Stimulated activated naive CD8-positive, alpha-beta T cell treated with anti-CD3 and anti-CD28 coated beads, Interleukin-15, Interleukin-2, amounts not matched to agents 100 U/mL and 50 U/mL, for 24 hours (primary cell): ENCODE data around the gene FHAD1.
A peak's percentile ranks its signal among the peaks of the same experiment; 100 is the strongest.

Experiments used
- ATAC-seq: fragments of 150-1000 bp; cut with Tn5 transposase; one replicate; pipeline ENCODE4 v1.10.0; 2021
- DNase-seq: peaks from one replicate; pipeline ENCODE4 v3.0.0; 2021

Gene FHAD1

DNA sequence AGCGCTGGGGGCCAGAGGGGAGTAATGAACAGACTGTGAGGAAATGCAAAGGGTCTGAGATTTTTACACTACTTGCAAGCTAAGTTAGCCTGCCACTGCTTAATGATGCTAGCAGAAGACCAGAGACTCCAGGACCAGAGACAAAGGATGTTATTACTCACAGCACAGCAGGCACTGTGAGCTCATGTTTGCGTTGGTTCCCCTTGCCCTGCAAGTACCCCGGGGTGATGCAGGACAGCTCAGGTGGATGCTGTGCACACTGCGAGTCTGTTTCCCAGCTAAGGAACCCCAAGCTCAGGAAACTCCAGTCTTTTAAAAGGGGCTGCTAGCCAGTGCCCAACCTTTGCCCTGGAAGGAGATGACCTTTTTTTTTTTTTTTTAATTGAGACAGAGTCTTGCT, 1.2 kb downstream of the FHAD1 start:
- no peak for DNase-seq
- ATAC-seq, result no peak

DNA sequence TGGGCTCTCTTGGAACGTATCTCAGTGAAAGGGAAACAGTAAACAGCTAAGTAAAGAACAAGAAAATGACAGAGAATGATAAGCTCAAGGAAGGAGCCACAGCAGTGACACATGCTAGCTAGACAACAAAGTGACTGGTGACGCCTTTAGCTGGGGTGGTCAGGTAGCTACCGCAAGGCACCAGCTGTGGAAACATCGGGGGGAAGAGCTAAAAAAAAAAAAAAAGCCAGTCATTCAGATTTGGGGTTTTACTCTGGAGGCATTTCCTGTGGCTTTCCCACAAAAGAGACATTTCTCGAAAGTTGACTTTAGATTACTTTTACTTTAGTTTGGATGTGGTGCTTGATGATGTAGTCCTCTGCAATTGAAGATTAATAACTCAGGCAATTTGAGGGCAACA, 2.1 kb downstream of the FHAD1 start:
- peak; percentile 95 for ATAC-seq
- DNase-seq, result peak; percentile 70

DNA sequence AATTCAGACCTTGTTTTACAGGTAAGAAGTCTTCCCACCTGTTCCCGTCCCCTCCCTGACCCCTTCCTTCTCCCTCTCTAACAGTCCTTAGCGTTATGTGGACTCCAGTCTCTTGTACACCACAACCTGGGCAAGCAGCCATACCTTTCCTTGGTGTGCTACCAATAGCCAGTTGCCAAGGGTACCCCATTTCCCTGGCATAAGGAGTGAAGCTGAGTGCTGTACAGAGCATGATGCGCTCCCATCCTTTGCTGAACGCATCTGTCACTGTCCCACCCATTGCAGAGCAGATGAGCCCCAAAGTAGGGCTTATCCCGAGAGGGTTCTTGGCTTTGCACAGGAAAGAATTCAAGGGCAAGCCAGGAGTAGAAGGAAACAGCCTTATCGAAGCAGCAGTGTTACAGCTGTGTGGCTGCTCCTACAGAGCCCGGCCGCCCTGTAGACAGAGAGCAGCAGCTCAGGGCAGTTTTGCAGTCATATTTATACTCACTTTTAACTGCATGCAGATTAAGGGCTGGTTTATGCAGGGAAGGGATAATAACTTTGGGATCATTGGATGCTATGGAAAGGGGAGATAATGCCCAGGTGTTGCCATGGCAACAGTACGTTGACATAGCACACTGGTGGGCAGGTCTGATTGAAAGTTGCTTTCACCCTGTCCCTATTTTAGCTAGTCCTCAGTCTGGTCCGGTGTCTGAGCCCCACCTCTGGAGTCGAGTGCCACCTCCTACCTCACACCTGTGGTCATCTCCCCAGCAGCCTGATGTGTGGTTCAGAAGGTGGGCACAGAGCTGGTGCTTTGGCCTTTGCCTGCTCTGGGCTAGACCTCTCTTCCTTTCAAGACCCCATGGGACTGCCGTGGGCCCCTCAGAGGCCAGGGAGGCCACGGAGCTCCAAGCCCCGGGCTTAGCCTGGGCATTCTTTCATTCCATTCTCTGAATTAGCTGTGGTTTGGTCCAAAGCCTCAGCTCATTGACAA, 5.1 kb downstream of the FHAD1 start:
- no peak for ATAC-seq
- DNase-seq, result no peak

GRCh38 chr1:15254559-15254958, 7.5 kb downstream of the FHAD1 start:
- ATAC-seq (no peak), DNase-seq (no peak)

DNA sequence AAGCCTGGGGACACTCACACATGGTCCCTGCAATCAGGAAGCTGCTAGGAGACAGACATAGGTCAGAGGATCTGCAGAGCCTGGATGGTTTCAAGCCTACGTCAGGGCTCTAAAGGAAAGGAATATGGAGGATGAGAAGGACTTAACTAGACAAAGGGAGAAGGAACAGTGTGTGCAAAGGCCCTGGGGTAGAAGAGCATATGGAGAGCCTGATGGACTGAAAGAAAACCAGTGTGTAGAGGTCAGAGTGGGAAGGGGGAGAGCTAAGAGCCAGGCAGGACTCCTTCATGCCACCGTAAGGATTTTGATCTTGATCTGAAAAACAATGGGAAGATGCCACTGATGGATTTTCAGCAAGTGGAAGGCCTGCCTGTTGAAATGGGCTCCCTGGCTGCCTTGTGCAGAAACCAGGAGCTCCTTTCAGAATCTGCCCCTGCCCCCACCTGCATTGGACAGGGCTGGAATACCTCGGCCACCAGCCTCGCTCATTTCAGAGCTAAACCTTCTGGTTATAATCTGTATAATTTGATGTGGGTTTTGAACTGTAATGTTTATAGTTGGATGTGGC, 8.6 kb downstream of the FHAD1 start:
- DNase-seq (no peak), ATAC-seq (no peak)

- ATAC-seq, result no peak
- DNase-seq, result no peak
Observed at GRCh38 chr1:15256584-15256983, 9.6 kb downstream of the FHAD1 start.

DNA sequence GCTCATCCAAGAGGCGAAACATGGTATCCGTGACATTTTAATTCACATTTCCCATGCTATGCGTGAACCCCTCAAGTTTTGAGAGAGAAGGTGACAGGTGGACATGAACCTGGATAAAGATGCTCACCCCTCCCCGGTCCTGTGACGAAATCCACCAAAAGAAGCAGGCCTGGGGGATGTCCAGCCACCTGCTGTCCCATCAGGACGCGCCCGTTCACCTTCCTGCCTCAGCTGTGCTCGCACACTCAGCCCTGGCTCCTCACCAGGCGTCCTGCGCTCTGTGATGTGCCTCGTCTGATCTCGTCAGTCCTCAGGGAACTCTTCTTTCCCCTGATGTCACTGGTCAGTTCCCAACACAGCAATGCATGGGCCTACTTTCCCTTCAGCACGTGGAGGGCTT, 10.3 kb downstream of the FHAD1 start:
- no peak for ATAC-seq
- no peak for DNase-seq

GRCh38 chr1:15258833-15259621, 12.0 kb downstream of the FHAD1 start:
- DNase-seq (no peak), ATAC-seq (no peak)

DNA sequence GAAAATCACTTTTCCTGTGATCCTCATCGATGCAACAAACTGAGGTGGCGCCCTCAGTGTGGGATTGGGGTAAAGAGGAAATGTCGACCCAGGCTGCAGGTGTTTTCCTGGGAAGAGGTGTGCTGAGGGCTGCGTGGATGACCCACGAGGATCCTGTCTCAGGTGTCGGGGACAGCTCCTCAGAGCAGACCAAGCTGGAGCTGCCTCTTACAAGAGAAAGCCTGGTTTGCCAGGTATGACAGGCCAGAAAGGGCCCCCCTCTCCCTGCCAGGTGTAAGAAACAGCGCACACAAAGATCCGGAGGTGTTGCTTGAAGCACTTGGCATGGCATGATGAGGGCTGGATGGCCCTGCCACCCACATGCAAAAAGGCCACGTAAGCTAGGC, 12.6 kb downstream of the FHAD1 start:
- DNase-seq (no peak), ATAC-seq (no peak)

- no peak for DNase-seq
- ATAC-seq, result peak; percentile 25
Observed at GRCh38 chr1:15260418-15261154, 13.6 kb downstream of the FHAD1 start.

- DNase-seq (peak; percentile 50), ATAC-seq (peak; percentile 93)
Observed at GRCh38 chr1:15261155-15262002, 14.4 kb downstream of the FHAD1 start.

- no peak for DNase-seq
- no peak for ATAC-seq
Observed at GRCh38 chr1:15262003-15262377, 15.0 kb downstream of the FHAD1 start.

DNA sequence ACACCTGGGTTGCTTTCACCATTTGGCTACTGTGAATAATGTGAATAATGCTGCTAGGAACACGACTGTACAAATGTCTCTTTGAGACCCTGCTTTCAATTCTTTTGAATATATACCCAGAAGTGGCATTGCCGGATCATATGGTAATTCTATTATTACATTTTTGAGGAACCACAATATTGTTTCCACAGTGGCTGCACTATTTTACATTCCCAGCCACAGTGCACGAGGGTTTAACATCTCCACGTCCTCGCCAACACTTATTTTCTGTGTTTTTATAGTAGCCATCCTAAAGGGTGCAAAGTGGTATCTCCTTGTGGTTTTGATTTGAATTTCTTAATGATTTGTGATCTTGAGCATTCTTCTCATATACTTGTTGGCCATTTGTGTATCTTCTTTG, 15.7 kb downstream of the FHAD1 start:
- no peak for DNase-seq

GRCh38 chr1:15264769-15265168, 17.7 kb downstream of the FHAD1 start:
- DNase-seq (no peak), ATAC-seq (no peak)

More for the DNA sequence above, 15.7 kb downstream of the FHAD1 start:
- no peak for ATAC-seq

- DNase-seq, result no peak
- ATAC-seq, result no peak
Observed at GRCh38 chr1:15271196-15271595, 24.2 kb downstream of the FHAD1 start.

DNA sequence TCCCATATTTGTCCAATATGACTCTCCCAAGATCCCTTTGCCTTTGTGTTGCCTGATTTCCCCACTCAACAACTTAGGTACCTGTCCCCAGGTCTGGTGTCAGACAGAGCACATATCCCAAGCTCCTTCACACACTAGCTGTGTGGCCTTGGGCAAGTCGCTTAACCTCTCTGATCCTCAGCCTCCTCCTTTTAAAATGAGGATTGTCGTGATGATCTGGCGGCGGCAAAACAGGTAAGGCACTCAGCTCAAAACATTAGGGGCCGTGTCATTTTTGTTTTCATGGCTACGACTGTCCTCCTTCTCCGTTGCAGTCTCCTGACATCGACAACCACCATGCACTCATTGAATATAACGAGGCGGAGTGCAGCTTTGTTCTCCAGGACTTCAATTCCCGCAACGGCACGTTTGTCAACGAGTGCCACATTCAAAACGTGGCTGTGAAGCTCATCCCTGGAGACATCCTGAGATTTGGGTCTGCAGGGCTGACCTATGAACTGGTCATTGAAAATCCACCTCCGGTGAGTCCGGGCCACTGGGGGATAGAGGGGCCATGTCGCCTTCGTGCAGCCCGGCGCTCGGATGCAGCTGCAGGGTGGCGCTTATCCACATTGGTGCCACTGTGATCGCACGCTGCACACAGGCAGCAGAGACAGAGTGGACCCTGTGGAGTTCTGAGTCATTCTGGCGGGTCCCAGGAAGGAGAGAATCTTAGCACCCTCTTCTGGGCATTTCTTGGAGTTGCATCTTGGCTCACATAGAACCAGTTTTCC, 25.2 kb downstream of the FHAD1 start:
- peak; percentile 51 for DNase-seq

DNA sequence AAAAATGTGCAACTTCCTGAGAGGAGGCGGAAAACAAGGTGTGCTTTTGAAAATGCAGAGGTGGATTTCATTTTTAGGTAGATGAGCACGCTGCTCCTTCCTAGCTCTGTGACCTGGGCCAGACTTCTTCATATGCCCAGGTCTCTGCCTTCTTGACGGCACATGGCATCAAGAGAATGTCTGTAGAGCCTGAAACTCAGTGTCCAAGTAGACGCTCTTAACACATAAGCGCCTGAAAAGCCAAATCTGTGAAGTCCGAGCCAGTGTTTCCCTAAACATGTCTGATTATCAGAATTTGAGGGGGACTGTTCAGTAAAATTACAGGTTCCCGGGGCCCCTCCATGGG, 25.7 kb downstream of the FHAD1 start:
- no peak for ATAC-seq
- DNase-seq, result no peak

More for the DNA sequence above, 25.2 kb downstream of the FHAD1 start:
- ATAC-seq, result peak; percentile 84

GRCh38 chr1:15273274-15273673, 26.3 kb downstream of the FHAD1 start:
- ATAC-seq, result no peak
- no peak for DNase-seq

- ATAC-seq (no peak), DNase-seq (no peak)
Observed at GRCh38 chr1:15275921-15276683, 29.1 kb downstream of the FHAD1 start.
